NCI-H1436 treated with DMSO at 0.1 percent for 48 hours (cell line): Measurements from ENCODE around the gene ANKRD63.

ENCODE experiments used
- DNase-seq: peaks from one replicate; lab custom pipeline; 2025; lab: John Stamatoyannopoulos, UW

The ANKRD63 gene

GRCh38 chr15:40242601-40243000 is 40.3 kb downstream of the ANKRD63 start:
- DNase-seq, result no peak

GRCh38 chr15:40242213-40242599 is 40.7 kb downstream of the ANKRD63 start:
- no peak for DNase-seq

- DNase-seq, result no peak
These were observed 41.3 kb downstream of the ANKRD63 start for GRCh38 chr15:40241269-40242212.

GRCh38 chr15:40240619-40241221 is 42.1 kb downstream of the ANKRD63 start:
- DNase-seq, result no peak

GRCh38 chr15:40239693-40240618 is 42.9 kb downstream of the ANKRD63 start:
- no peak for DNase-seq

- no peak for DNase-seq
These were observed 43.5 kb downstream of the ANKRD63 start for GRCh38 chr15:40239404-40239692.

- no peak for DNase-seq
These were observed 44.1 kb downstream of the ANKRD63 start, which contains the start of gene PAK6 for GRCh38 chr15:40238532-40239403. Gene PAK6 (plus strand): TSS chr15:40239063. CDS start chr15:40264786, 25,723 bp downstream.

- no peak for DNase-seq
These were observed 47.5 kb downstream of the ANKRD63 start for GRCh38 chr15:40235201-40235885.

- DNase-seq, result no peak
These were observed 48.1 kb downstream of the ANKRD63 start for GRCh38 chr15:40234783-40235182.

- DNase-seq, result no peak
These were observed 48.9 kb downstream of the ANKRD63 start for GRCh38 chr15:40233727-40234577.

- DNase-seq, result no peak
These were observed 50.2 kb downstream of the ANKRD63 start for GRCh38 chr15:40232625-40233070.
